HG02798 (cell line): ENCODE data around the gene HOXB4.

ENCODE experiments used
- ATAC-seq: cut with Tn5 transposase; IDR thresholded peaks from one replicate; pipeline ENCODE4 v1.9.1; 2021; ENCODE audit warnings: mild to moderate bottlenecking; ENCODE audit not compliant: unreplicated experiment, poor library complexity

Gene HOXB4

DNA sequence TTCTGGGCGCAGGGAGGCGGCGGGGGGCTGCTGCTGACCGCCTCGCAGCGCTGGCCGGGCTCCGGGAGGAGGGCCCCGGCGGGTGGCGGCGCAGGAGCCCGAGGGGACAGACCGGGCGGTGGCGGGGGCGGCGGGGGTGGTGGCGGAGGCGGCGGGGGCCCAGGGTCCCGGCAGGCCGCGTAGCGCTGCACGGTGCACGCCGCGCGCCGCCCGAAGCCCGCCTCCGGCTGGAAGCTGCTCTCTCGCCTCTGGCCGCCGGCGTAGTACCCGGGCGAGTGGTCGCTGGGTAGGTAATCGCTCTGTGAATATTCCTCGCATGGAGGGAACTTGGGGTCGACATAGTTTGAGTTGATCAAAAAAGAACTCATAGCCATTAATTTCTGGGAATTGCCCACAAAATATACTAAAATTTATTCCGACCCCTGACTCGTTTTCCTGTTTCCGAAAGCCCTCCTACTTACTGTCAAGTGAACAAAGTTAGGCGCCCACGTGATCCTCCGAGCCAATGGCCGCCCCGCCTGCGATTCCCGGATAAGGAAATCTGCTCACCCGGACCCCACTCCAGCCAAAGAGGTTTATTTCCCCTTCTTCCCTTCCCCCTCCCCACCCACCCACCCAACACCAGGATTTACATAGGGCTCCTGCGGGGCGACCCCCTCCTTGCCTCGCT is at the start of gene HOXB4:
TSS of gene HOXB4 (minus strand) at position 405 of the 670 bp plus-strand sequence. CDS start at position 374, 31 bp downstream.
- ATAC-seq: peak; percentile 68

DNA sequence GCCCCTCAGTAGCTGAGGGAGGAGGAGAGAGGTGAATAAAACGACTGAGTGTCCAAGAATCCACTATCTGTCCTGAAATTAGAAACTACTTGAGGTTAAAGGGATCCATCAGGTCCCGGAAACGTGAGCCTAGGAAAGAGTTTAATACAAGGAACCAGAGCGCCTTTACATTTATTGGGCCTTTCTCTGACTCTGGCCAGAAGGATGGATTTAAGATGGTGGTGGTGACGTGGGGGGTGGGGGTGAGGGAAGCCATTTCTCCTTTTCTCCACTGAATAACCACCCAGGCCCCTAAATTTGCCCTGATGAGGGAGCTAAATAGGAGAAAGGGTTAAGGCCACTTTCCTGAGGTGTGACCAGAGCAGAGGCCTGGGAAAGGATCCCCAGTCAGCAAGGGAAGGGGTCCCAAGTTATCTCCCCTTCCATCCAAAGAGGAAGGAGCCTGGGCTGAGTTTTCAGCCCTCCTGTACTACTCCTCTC is 49.0 kb upstream of the HOXB4 start:
- ATAC-seq: no peak

DNA sequence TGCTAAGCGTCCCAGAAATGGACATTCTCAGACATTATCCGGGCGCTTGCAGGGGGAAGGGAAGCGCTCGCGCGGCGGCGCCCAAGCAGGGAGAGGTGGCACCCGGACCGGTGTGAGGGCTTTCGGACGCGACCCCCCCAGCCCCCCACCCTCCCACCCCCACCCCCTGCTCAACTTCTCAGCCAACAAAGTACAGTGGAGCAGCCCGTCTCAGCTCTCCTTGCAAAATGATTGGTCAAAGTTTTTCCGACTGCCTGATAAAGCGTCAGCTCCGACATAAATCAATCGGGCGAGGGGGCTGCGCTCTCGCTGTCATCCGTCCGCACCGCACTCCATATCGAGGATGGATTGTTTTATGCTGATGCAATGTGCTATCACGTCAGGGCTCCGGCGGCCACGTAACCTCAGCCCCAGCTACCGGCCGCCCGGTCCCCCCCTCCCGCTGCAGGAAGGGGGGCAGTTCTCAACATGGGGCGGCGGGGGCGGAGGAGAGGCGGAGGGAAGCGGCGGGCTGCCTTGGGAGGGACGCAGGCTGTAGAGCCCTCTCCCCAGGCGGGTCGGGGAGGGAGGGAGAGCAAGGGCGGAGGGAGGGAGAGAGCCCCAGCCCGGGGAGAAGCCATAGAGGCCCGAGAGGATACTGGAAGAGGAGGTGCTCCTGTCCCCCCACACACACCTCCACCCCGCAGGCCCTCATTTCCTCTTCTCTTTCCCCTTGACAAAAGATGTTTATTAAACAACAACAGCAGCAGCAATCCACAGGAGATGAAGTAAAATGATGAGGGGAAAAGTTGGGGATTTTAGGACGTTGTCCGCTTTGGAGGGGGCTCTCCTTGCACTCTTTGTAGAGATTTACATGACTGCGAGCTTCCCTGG is 48.3 kb upstream of the HOXB4 start, which contains the start of gene HOXB9:
TSS of gene HOXB9 (minus strand) at position 114 of the 873 bp plus-strand sequence. CDS start at position 25, 89 bp downstream.
- ATAC-seq: no peak

DNA sequence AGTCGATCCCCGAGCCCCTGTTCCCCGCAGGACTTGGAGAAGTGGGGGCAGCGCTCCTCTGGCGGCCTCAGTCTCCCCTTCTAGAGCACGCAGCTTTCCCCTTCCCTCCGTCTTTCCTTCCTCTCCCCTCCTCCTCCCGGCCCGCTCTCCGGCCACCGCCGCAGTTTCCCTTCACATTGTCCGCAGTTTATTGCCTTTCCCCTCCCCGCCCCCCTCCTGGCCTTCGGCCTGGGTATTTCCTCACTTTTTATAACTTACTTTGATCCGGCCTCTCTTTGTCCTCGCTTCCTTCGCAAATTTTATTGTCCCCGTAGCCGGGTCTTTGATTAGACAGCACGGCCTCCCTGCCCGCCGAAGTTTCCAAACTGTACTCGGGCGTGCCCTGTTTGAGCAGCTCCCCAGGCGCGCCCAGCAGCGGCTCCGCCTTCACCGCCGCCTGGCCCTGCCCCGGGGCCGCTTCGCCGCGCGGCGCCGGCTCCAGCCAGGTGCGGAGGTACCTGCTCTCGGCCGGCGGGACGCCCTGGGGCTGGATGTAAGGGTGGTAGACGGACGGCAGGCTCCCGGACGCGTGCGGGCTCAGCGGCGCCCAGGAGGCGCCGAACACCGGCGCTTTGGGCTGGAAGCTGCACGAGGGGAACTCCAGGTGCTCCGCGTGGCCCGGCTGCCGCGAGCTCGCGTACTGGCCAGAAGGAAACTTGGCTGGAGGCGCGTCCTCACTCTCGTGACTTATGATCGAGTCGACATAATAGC is 47.5 kb upstream of the HOXB4 start:
- ATAC-seq: peak; percentile 42

DNA sequence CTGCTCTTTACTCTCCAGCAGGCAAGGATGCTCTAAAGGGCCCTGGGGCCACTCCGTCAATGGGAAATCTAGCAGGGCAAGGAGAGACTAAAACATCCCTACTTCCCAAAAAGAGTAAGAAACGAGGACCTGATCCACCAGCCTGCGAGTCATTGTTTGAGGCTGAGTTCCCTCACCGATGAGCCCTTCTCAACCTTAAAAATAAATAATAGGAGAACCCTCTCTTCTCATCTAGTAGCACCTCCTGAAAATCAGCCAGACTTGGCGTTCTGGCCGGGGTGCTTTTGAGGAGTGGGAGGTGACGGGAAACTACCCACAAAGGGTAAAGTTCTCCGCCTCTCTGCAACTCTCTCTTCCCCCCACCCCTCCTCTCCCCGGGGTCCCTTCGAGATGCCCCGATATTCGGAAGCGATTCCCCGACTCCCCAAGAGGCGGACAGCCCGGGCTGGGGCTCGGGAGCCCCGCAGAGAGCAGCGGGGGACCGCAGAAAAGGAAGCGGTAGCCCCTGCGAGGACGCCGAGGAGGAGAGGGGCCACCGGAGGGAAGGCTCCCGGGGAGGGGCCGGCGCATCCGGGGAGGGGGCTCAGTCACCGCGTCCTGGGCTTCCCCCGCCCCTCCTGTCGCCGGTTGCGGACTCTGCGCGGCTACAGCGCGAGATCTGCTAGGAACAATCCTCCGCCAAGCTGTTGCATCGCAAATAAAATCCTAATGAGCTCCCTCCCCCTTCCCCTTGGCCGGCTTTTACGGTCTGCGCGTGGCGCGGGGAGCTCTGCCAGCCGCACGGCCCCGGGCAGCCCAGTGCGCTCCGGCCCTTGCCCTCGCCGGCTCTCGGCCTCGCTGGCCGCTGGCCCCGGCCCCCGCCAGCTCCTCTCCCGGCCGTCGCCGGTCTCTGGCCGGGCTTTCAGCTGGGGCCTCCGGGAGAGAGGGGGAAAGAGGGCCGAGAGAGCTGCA is 46.7 kb upstream of the HOXB4 start:
- no peak for ATAC-seq

DNA sequence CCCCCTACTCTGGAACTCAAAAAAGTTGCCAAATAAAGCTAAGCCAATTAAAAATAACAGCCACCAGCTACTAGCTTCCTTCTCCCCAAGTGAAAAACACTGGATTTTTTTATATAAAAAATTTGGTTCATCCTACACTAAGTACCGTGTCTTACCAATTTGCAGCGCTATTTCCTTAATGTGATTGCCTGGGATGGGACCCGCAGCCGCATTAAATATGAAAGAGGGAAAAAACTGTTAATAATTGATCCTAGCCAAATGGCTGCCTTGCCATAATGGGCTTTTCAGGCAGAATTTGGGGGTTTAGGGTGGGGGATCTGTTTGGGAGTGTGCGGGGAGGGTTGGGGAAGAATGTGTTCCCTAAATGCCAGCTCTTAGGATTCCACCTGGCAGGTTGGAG is 46.0 kb upstream of the HOXB4 start:
- no peak for ATAC-seq

DNA sequence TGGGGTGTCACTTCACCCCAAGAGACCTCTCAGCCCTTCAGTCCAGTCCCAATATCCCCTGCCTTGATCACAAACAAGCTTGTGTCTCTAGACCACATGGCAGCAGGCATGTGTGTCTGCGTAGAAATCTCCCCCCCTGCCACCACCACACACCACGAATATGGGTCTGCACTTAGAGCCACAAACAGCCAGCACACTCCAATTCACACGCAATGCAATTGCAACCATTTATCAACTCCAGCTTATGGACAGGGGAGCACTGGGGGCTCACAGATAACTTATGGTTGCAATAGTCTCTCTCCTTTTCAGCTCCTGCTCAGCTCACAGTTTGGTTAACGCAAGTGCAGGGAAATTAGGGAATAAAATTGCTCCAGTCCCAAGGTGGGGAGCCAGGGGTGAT is 45.4 kb upstream of the HOXB4 start:
- no peak for ATAC-seq

DNA sequence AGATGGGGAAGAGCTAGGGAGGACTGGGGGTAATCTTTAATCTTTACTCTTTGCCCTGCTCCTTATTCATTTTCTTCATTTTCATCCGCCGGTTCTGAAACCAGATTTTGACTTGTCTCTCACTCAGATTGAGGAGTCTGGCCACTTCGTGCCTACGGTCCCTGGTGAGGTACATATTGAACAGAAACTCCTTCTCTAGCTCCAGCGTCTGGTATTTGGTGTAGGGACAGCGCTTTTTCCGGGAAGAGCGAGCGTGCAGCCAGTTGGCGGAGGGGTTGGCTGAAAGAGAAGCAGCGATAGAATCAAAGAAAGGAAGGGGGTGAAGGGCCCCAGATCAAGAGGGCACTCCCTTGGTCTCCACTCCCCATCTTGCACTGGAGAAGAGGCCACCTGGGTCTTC is 44.7 kb upstream of the HOXB4 start:
- ATAC-seq: no peak

DNA sequence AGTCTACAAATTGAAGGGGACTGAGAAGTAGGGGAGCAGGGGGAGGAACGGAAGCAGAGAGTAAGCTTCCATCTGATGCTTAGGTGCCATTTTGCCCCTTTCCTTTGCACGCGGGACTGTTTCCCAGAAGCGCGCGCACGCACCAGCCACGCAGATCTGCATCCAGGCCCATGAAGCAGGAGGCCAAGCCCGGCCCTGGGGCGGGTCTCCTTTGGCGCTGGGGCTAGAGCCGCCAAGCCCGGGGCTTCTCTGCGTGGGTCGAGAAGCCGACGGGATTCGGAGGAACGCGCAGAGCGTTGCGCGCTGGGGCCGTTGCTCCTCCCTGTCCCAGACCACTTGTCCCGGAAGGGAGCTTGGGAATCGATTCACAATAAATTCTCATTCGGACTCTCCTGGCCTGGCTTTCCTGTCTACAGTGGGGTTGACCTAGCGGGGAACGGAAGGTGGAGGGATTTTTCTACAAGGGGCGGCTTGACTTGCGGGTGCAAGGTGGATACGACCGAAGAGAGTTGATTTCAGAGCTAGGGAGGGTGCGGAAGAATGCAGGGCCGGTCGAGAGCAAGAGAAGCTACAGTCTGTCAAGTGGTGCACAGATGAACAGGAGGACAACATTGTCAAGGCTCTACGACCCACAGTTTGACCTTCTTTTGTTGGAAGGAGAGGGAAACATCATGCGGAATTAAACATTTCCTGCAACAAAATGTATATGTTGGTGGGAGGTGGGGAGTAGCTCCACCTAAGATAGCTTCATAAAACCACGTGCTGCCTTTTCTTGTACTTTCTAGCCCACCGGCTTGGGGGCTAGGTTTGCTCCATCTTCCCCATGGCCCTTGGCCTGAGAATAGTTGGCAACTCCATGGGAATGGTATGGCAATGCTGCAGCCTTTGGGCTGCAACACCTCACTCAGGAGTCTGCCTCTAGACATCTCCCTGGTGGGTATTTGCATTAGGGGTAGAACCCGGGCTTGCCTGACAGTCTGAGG is 43.6 kb upstream of the HOXB4 start:
- no peak for ATAC-seq

DNA sequence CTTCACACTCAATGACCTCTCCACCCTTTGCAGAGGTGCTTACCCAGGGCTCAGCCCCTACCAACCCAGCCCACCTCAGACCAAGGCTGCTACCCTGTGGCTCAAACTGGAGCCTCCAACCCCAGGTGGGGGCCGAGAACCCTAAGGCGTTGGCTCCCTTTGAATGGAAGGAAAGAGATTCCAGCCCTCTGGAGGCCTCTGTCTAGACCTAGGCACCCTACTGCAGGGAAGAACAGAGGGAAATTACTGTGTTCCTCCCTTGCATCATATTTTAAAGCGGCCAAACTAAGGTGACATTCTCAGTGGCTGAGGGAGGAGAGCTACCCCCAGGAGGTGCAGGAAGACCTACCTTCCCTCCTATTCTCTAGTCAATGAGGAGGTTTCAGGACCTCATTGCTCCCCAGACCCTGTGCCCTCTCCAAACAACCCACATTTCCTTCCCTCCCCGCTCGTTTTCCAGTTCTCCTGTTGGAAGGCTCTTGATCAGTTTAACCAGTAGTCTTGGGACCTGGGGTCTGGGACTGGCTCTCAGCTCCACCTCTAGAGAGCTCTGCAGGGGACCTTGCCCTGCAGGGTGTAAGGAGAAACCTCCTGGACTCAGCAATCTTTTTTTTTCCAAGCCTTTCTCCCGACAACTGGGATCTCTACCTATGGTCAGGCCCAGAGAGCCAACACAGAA is 42.5 kb upstream of the HOXB4 start:
- ATAC-seq: no peak

DNA sequence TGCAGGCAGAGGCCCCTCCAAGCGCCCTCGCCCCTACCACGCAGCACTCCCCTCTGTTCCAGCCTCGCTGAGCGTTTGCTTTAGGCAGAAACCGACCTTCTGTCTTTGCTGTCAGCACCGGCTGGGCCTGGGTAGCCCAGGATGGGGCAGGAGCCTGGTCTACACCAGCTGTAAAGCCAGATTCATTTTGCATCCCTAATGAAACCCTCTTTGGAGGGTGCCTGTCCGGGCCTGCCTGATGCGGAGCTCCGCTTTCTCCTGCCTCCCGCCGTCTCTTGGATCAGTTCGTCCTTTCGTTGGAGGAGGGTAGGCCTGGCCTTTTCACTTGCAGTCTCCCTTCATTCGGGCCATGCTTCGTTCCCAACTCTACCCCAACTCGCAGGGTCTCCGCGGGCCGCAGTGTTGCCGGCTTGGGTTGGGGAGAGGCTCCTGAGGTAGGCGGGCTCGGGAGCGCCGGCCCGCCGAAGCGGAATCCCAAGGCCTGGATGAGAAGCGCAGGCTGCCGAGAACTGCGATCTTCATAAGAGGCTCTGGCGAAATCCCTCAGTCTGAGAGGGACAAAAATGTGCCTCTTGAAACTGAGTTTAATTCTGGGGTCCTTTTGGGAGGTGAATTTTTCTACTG is 41.8 kb upstream of the HOXB4 start:
- no peak for ATAC-seq

DNA sequence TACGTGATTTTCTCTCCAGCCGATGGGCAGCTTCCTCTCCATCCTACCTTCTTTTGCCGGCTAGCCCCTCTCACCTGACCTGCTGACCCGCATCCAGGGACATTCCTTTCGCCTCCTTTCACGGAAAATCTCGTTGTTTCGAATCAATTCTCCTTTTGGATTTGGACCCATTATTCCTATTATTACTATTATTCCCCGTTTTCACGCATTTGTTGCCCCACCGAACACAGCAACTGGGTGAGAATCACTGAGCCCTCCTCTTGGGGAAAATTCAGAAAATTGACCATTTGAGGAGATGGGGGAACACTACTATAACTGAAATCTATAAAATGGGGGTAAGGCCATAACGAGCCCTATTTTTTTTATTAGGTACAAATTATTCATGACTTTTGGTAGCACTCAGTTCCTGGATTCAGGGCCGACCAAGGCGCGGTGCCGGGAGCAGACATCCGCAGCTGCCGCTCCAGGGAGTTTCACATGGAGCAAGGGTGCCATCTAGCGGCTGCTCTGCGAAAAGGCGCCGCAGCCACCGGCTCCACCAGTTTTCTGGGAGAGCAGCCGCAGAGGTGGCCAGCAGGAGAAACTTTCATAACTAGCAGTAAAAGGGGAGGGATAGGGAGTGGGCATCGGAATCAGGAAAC is 40.2 kb upstream of the HOXB4 start:
- ATAC-seq: no peak

DNA sequence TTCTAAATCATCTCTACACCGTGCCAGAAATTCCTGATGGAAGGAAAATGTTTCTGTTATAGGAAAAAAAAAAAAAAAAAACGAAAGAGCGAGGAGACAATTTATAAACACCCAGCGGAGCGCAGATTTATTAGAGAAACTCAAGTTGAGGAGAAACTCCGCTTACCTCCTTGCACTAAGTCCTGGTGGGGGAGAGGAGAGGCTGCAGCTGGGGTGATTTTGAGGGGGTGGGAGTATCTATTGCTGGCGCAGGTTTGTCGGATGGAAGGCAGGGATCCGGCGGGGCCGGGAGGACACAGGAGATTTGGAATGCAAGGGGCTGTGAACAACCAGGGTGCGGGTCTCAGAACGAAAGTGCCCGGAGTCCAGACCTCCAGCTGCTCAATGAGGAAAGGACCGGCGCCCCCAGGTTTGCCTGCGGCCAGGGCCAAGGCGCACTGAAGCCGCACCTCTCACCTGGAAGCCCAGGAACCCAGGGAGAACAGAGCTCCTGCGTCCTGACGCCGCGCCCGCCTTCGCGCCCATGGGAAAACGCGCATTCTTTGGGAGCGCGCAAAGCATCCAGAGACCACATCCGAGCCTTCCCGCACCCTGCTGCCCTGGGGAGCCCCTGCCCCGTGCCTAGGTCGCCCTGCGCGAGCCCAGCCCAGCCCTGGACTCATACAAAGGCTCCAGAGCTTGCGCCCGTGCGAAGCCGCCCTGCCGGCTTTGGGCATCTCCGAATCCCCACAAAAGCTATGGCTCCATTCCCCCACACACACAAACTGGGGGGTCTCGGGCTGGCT is 39.5 kb upstream of the HOXB4 start:
- ATAC-seq: no peak

DNA sequence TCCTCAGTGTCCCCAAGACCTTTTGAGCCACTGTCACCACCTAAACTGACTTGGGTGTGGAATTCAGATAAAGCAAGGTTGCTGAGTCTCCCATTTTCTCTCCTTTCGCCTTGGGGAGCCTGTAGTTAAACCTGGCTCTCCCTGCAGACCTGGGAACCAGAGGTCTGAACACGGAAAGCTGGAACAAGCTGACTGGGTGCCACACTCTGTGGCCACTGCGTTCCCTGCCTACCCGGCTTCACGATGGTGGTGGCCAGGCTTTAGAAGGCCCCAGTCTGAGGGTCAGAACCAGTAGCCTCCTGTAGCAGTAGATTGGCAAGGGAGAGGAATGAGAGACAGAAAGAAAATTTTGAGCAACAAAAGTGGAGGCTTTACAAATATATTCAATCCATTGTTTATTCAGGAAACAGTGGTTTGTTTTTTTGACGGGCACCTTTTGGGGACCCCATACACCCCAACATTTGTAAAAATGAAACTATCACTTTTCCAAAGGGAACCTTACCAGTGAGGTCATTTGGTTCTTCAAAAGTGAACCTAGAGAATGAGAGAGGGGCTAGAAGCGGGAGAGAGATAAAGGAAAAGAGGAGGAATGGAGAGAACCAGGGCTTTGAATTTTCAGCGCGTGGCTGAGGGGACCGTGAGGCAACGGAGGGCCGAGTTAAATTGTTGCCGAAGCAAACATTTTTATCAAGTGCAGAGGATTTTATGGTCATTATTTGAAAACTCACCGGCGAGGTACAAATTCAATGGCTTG is 38.7 kb upstream of the HOXB4 start:
- ATAC-seq: no peak

DNA sequence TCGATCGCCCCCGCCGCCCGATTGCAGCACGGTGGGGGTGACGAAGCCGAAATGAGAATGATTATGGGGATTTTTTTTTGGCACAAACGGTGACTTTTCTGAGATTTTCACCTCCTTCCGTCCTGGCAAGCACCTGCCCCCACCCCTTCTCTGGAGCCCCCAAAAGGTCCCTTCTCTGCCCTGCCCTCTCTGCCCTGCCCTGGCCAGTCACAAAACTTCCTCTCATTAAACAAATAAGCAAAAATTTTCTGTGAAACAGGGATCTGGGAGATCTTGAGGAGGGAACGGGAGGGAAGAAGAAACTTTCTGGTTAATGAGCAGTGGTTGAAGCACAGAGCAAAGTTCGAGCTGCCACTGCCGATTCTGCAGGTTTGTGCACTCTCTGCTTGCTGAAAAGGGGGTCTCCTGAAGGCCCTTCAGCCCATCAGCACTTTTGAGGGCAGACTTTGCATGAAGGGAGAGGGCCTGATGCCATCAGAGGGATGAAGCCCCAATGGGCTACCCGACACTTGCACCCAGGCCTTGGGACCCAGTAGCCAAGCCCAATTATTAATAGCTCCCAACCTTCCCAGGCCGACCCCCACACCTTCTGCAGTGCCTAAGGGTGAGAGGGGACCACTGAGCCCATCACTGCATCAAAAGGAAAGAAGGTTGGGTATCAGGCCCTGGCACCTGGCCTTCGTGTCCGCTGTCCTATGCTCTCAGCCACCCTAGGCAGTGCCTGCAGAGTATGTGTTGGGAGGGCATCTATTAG is 38.0 kb upstream of the HOXB4 start:
- no peak for ATAC-seq
